Sigmoid colon (tissue), 7 donors: Measurements from ENCODE around the gene PLA2G6. TPM values are rescaled to one million over a fixed set of nuclear protein-coding genes. Genes with fewer than 3 reads are reported as not detected.

Experiments used
- DNase-seq: peaks from one replicate; pipeline ENCODE4 v3.0.0-alpha.2; 2019
- H3K27ac ChIP-seq, 4 donors: fragments of 200-600 bp; sonication (generic); one replicate each; pipeline ENCODE4 v1.5.1; 2016 to 2019; ENCODE audit warnings: mild to moderate bottlenecking in 1 of 4
- H3K27me3 ChIP-seq, 3 donors: fragments of 200-600 bp; sonication (generic); one replicate each; pipeline ENCODE4 v1.5.1; 2019; ENCODE audit warnings: mild to moderate bottlenecking in 1 of 3
- H3K36me3 ChIP-seq, 4 donors: fragments of 200-600 bp; sonication (generic); one replicate each; pipeline ENCODE4 v1.5.1; 2016 to 2019
- H3K4me1 ChIP-seq, 4 donors: fragments of 200-600 bp; sonication (generic); one replicate each; pipeline ENCODE4 v1.5.1; 2017 to 2019
- H3K4me3 ChIP-seq, 4 donors: fragments of 200-600 bp; sonication (generic); one replicate each; pipeline ENCODE4 v1.5.1; 2017 to 2019; ENCODE audit warnings: mild to moderate bottlenecking in 2 of 4, moderate library complexity in 1 of 4
- H3K9me3 ChIP-seq, 4 donors: fragments of 200-600 bp in 3 of 4; sonication (generic) in 3 of 4; one replicate each; pipeline versions ENCODE4 v1.5.1 to v1.6.1; 2013 to 2019
- EP300 ChIP-seq, 4 donors: sonication (generic); formaldehyde crosslinking; IDR thresholded peaks; one replicate each; pipeline ENCODE4 v1.6.1; 2017; ENCODE audit warnings: antibody characterized with exemption in 4 of 4
- POLR2A ChIP-seq, 2 donors: fragments of 450-650 bp; IDR thresholded peaks; one replicate each; pipeline ENCODE4 v1.6.1; 2016; ENCODE audit warnings: antibody characterized with exemption in 2 of 2, mild to moderate bottlenecking in 2 of 2, moderate library complexity in 2 of 2
- POLR2AphosphoS5 ChIP-seq, 4 donors: sonication (generic); formaldehyde crosslinking; IDR thresholded peaks; one replicate each; pipeline ENCODE4 v1.6.1; 2017; ENCODE audit warnings: antibody characterized with exemption in 4 of 4
- WGBS, 2 donors: extraction: QIAGEN DNeasy Blood & Tissue Kit; methylation state at CpG; one replicate each; pipeline ENCODE4 v1.1.7; 2013; 5-methylcytosine and 5-hydroxymethylcytosine counted together
- intact Hi-C: fragments of 100-400 bp; cut with DNase I; formaldehyde crosslinking; loops from one replicate; pipeline ENCODE4 v1.15.1; 2023
- polyA plus RNA-seq, 3 donors: library from polyadenylated mRNA; stranded (reverse); fragments of 200-250 nt; gene quantifications; one replicate each; pipeline ENCODE4 v1.2.3, GENCODE V29; 2013
- total RNA-seq, 4 donors: library from RNA; depleted of rRNA; stranded (reverse); fragments of >200 nt; gene quantifications; one replicate each; pipeline ENCODE4 v1.1.0, GENCODE V29; 2016
- TF ChIP-seq, protein P1 (sequence below), 4 experiments: fragments of 450-650 bp in 3 of 4; fragments of 200-600 bp in 1 of 4; IDR thresholded peaks; one replicate each; pipeline ENCODE4 v1.5.1; 2016 to 2019; ENCODE audit warnings: antibody characterized with exemption in 4 of 4, mild to moderate bottlenecking in 3 of 4, moderate library complexity in 2 of 4
- donor health status: healthy with polysubstance abuse.
- donor health status: Bipolar disorder and iron deficiency.
- donor health status: healthy.

PLA2G6 gene
- total and polyA plus RNA-seq, 7 donors: 6.6 to 36.2 (median 19.4) TPM

DNA sequence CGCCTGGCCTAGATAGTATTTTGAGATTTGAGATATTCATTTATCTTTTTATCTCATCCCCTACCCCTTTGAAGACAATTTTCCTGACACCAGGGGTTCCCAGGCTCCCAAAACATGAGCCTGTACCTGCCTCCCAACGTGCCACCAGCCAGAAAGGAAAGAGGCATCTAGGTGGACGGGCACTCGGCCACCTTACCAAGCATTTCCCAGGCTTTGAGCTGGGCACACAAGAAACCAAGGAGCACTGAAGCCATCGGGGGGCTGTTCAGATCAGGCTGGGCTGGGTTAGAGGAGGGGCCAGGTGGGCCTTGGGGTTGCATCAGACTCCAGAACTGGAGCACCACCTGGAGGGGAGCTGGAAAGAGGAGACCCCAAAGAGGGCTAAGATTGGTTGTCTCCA, 42.7 kb downstream of the PLA2G6 start:
- no peaks in the 10 kb centered on the region for H3K9me3 ChIP-seq
- no peak overlapping the region for H3K4me3 ChIP-seq
- no peak for TF ChIP-seq POLR2A (IDR thresholded peaks at IDR 0.05)
- TF ChIP-seq, protein P1, sequence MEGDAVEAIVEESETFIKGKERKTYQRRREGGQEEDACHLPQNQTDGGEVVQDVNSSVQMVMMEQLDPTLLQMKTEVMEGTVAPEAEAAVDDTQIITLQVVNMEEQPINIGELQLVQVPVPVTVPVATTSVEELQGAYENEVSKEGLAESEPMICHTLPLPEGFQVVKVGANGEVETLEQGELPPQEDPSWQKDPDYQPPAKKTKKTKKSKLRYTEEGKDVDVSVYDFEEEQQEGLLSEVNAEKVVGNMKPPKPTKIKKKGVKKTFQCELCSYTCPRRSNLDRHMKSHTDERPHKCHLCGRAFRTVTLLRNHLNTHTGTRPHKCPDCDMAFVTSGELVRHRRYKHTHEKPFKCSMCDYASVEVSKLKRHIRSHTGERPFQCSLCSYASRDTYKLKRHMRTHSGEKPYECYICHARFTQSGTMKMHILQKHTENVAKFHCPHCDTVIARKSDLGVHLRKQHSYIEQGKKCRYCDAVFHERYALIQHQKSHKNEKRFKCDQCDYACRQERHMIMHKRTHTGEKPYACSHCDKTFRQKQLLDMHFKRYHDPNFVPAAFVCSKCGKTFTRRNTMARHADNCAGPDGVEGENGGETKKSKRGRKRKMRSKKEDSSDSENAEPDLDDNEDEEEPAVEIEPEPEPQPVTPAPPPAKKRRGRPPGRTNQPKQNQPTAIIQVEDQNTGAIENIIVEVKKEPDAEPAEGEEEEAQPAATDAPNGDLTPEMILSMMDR (IDR thresholded peaks at IDR 0.05): no peak
- TF ChIP-seq POLR2AphosphoS5 (IDR thresholded peaks at IDR 0.05): no peak
- TF ChIP-seq EP300 (IDR thresholded peaks at IDR 0.05): no peak
- intact Hi-C loops: no loop called here
- no peaks in the 10 kb centered on the region for H3K27me3 ChIP-seq
- H3K27ac ChIP-seq: no peak overlapping the region
- peaks cover 0 to 24% (median 2%) of the 10 kb centered on the region in 4 donors for H3K36me3 ChIP-seq
- peak; percentile 38 for DNase-seq
- H3K4me1 ChIP-seq: peaks cover 0 to 3% (median 0%) of the 10 kb centered on the region in 4 donors
- WGBS, 2 donors: 84 to 93% methylated on average over 5 of the region's 5 CpGs

DNA sequence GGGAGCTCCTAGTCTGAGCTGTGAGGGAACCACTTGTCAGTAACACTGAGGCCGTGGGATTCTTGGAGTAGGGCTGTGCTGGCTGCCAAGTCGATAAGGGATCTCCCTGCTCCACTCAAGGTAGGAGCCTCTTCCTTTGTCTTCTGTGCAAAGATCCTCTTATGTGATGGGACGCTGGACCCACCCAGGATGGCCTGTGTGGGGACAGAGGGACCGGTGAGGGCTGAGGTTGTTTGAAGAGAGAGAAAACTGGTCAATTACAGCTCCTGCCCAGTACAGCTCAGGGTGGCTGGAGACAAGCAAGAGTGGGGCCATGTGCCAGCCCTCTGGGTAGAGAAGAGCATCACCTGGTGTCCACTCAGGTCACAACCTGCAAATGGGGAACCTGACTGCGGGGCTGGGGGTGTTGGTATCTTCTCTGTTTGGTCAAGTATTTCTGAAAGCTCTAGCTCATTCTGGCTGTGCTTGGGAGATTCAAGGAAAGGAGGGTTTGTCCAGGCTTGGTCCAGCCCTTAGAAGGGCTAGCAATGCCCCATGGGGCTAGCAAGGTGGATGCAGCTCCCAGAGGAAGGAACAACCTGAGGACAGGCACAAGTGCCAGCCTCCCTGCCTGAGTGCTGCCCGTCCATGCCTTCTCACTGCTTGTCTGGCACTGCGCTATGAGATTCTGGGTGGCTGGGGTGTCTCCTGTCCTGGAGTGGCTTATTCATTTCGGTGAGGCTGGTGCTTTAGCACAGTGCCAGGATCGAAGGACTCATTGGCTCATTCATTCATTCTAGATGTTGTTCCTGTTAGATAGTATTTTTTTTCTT, 43.5 kb downstream of the PLA2G6 start:
- TF ChIP-seq, protein P1 (IDR thresholded peaks at IDR 0.05): no peak
- TF ChIP-seq POLR2A (IDR thresholded peaks at IDR 0.05) (no peak), EP300 (IDR thresholded peaks at IDR 0.05) (no peak), POLR2AphosphoS5 (IDR thresholded peaks at IDR 0.05) (no peak)
- Histone ChIP-seq H3K27ac (no peak overlapping the region), H3K4me1 (peaks cover 0 to 3% (median 0%) of the 10 kb centered on the region in 4 donors), H3K4me3 (no peak overlapping the region), H3K9me3 (no peaks in the 10 kb centered on the region), H3K36me3 (peaks cover 0 to 30% (median 2%) of the 10 kb centered on the region in 4 donors), H3K27me3 (no peaks in the 10 kb centered on the region)
- DNase-seq: peak; percentile 50
- WGBS, 2 donors: 95% methylated on average over 9 of the region's 9 CpGs
- intact Hi-C loops: no loop called here

DNA sequence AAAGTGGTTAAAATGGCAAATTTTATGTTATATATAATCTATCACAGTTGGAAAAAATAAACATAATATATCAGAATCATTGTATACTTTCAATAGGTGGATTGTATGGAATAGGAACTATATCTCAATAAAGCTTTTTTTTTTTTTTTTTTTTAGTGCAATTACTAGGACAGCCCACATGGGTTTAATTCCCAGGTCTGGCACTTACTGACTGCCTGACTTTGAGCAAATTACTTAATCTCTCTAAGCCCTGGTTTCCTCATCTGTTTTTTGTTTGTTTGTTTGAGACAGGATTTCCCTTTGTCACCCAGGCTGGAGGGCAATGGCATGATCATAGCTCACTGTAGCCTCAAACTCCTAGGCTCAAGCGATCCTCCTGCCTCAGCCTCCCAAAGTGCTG, 45.0 kb downstream of the PLA2G6 start:
- WGBS, 2 donors: 97 to 98% methylated on average over 1 of the region's 1 CpG
- TF ChIP-seq, protein P1 (IDR thresholded peaks at IDR 0.05): no peak
- TF ChIP-seq EP300 (IDR thresholded peaks at IDR 0.05): no peak
- TF ChIP-seq POLR2AphosphoS5 (IDR thresholded peaks at IDR 0.05): no peak
- no peak for TF ChIP-seq POLR2A (IDR thresholded peaks at IDR 0.05)
- Histone ChIP-seq H3K4me3 (no peak overlapping the region), H3K27me3 (no peaks in the 10 kb centered on the region), H3K36me3 (peaks cover 0 to 38% (median 3%) of the 10 kb centered on the region in 4 donors), H3K9me3 (no peaks in the 10 kb centered on the region), H3K4me1 (peaks cover 0 to 3% (median 0%) of the 10 kb centered on the region in 4 donors), H3K27ac (no peak overlapping the region)
- intact Hi-C loops: no loop called here
- DNase-seq: no peak

DNA sequence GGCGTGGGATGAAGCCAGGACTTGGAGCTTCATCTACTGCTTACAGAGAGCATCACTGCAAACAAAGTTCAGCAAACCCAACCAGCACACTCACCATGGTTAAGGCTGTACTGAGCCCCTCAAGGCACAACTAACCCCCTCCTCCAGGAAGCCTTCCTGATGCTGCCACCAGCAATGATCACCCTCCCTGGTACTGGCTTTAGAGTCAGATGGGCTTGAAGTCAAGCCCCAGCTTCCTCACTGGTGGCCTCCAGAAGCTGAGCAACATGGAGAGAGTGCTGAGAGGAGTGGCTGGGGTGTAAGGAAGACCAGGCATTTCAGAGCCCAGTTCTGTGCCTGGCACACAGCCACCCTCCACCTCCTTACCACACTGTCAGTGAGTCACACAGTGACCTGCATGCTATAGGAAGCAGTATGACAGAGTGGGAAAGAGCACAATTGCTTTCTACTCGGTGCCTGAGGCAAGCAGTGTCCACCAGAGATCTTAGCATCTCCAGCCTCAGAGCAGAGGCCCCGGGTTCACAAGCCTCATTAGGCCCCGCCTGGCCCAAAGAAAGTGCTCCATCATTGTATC, 46.4 kb downstream of the PLA2G6 start:
- peaks cover 0 to 3% (median 0%) of the 10 kb centered on the region in 4 donors for H3K4me1 ChIP-seq
- intact Hi-C loops: no loop called here
- DNase-seq: peak; percentile 37
- TF ChIP-seq POLR2A (IDR thresholded peaks at IDR 0.05): no peak
- TF ChIP-seq, protein P1 (IDR thresholded peaks at IDR 0.05): no peak
- no peak for TF ChIP-seq POLR2AphosphoS5 (IDR thresholded peaks at IDR 0.05)
- no peak for TF ChIP-seq EP300 (IDR thresholded peaks at IDR 0.05)
- 90 to 92% methylated on average over 4 of the region's 4 CpGs for WGBS, 2 donors
- peaks cover 0 to 38% (median 3%) of the 10 kb centered on the region in 4 donors for H3K36me3 ChIP-seq
- H3K9me3 ChIP-seq: no peaks in the 10 kb centered on the region
- no peak overlapping the region for H3K27ac ChIP-seq
- H3K4me3 ChIP-seq: no peak overlapping the region
- H3K27me3 ChIP-seq: no peaks in the 10 kb centered on the region
